RWPE2 (cell line): ENCODE measurements around the gene S100A3.

Experiments used
- ATAC-seq: fragments of 200-7000 bp; cut with Tn5 transposase; 3 replicates; pipeline ENCODE4 v1.9.1; 2021; ENCODE audit warnings: low read depth
- DNase-seq: peaks from one replicate; pipeline ENCODE4 v3.0.0-alpha.2; 2020; ENCODE audit warnings: low spot score
- H3K27ac ChIP-seq: fragments of 450-650 bp; 2 replicates; pipeline ENCODE4 v1.5.1; 2017; ENCODE audit warnings: mild to moderate bottlenecking; ENCODE audit not compliant: poor library complexity, severe bottlenecking
- H3K27me3 ChIP-seq: fragments of 250-450 bp; sonication (Bioruptor Pico); 2 replicates; pipeline ENCODE4 v1.5.1; 2021; ENCODE audit warnings: mild to moderate bottlenecking, moderate library complexity; ENCODE audit not compliant: insufficient read depth, poor library complexity, severe bottlenecking
- H3K36me3 ChIP-seq: fragments of 250-450 bp; sonication (Bioruptor Pico); 2 replicates; pipeline ENCODE4 v1.5.1; 2020; ENCODE audit warnings: low read depth, mild to moderate bottlenecking, moderate library complexity
- H3K4me1 ChIP-seq: fragments of 250-450 bp; sonication (Bioruptor Pico); 2 replicates; pipeline ENCODE4 v1.5.1; 2021; ENCODE audit warnings: mild to moderate bottlenecking, moderate library complexity; ENCODE audit not compliant: insufficient read depth, poor library complexity, severe bottlenecking
- H3K4me3 ChIP-seq: fragments of 250-450 bp; sonication (Bioruptor Pico); 2 replicates; pipeline ENCODE4 v1.5.1; 2021; ENCODE audit warnings: mild to moderate bottlenecking, moderate library complexity; ENCODE audit not compliant: severe bottlenecking
- H3K9me3 ChIP-seq: fragments of 250-450 bp; sonication (Bioruptor Pico); 2 replicates; pipeline ENCODE4 v1.5.1; 2021; ENCODE audit warnings: mild to moderate bottlenecking, moderate library complexity; ENCODE audit not compliant: severe bottlenecking
- CTCF ChIP-seq: fragments of 450-650 bp; IDR thresholded peaks from one replicate; pipeline ENCODE4 v1.5.1; 2017; ENCODE audit warnings: mild to moderate bottlenecking, moderate library complexity; ENCODE audit not compliant: poor library complexity, severe bottlenecking

S100A3 gene

DNA sequence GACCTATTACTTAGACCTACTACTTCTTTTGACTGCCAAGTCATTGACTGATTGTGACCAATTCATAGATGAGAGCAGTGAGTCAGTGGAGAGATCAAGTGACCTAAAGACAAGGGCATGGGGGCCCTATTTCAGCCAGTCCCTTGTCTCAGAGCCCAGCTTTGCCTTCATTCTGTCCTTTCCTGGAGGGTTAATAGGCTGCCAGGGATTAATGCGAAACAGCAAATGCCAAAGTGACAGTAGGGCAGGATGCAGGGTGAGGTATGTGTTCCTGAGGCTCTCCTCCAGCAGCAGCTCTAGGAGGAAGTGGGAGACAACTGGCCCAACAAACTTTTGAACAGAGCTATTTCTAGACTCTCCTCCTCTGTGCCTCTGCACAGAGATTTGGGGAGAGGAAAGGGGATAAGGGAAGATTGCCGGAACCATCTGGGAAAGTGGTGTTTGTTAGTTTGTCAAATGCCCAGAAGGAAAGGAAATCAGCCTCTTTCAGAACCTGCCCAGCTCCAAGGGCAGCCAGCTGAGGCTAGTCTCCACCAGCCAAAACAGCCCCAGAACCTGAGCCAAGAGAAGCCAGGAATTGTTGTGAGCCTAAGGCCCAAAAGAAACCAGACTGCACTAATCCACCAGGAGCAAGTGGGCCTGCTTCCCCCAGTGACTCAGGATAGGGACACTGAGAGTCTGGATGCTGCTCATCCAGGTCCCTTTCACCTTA is 4.9 kb upstream of the S100A3 start:
- H3K9me3 ChIP-seq: no peaks in the 10 kb centered on the region
- H3K36me3 ChIP-seq: peaks cover 86% of the 10 kb centered on the region
- ATAC-seq (no peak), DNase-seq (peak; percentile 8)
- no peak for TF ChIP-seq CTCF
- H3K4me1 ChIP-seq: peaks cover 10% of the 10 kb centered on the region
- peak overlapping the region; percentile 100 for H3K27ac ChIP-seq
- H3K4me3 ChIP-seq: no peak overlapping the region
- H3K27me3 ChIP-seq: no peaks in the 10 kb centered on the region

DNA sequence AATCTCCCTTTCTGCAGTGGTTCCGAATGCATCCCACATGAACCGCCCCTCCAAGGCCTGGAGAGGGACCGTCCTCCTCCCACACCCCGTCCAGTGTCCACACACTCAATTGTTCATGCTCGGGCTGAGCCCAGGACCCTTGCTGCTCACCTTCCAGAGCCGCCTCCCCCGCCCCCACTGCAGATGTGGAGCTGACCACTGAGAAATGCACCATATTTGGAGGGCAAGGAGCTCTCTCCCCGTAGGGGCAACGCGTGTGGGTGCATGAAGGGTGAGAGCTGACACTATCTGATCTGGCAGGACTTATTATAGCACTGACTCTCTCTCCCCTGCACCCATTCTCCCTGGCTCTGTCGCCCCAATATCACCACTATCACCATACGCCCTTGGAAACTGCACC is 4.0 kb upstream of the S100A3 start:
- H3K4me3 ChIP-seq: no peak overlapping the region
- peaks cover 13% of the 10 kb centered on the region for H3K4me1 ChIP-seq
- TF ChIP-seq CTCF: no peak
- H3K36me3 ChIP-seq: peaks cover 87% of the 10 kb centered on the region
- peak overlapping the region; percentile 100 for H3K27ac ChIP-seq
- no peaks in the 10 kb centered on the region for H3K9me3 ChIP-seq
- ATAC-seq: no peak; the same call in 2 of the 3 replicates
- H3K27me3 ChIP-seq: no peaks in the 10 kb centered on the region
- DNase-seq: peak; percentile 61

GRCh38 chr1:153552335-153552734 is 3.3 kb upstream of the S100A3 start:
- no peak for ATAC-seq
- H3K9me3 ChIP-seq: no peaks in the 10 kb centered on the region
- no peak overlapping the region for H3K27ac ChIP-seq
- no peaks in the 10 kb centered on the region for H3K27me3 ChIP-seq
- peak; percentile 49 for DNase-seq
- H3K36me3 ChIP-seq: peaks cover 83% of the 10 kb centered on the region
- TF ChIP-seq CTCF: no peak
- H3K4me1 ChIP-seq: peaks cover 13% of the 10 kb centered on the region
- no peak overlapping the region for H3K4me3 ChIP-seq

GRCh38 chr1:153550827-153551500 is 1.9 kb upstream of the S100A3 start:
- H3K4me3 ChIP-seq: no peak overlapping the region
- H3K27ac ChIP-seq: peak overlapping the region; percentile 71
- TF ChIP-seq CTCF: no peak
- peaks cover 69% of the 10 kb centered on the region for H3K36me3 ChIP-seq
- H3K27me3 ChIP-seq: no peaks in the 10 kb centered on the region
- DNase-seq: peak; percentile 49
- no peak for ATAC-seq
- no peaks in the 10 kb centered on the region for H3K9me3 ChIP-seq
- peaks cover 13% of the 10 kb centered on the region for H3K4me1 ChIP-seq

GRCh38 chr1:153550398-153550758 is 1.3 kb upstream of the S100A3 start:
- peaks cover 63% of the 10 kb centered on the region for H3K36me3 ChIP-seq
- peaks cover 17% of the 10 kb centered on the region for H3K4me1 ChIP-seq
- H3K27ac ChIP-seq: peak overlapping the region; percentile 71

More at GRCh38 chr1:153550398-153550758, 1.3 kb upstream of the S100A3 start:
- Histone ChIP-seq H3K4me3 (no peak overlapping the region), H3K9me3 (no peaks in the 10 kb centered on the region), H3K27me3 (no peaks in the 10 kb centered on the region)
- DNase-seq: peak; percentile 9
- TF ChIP-seq CTCF: no peak
- ATAC-seq: no peak
